B cell (primary cell): ENCODE data around the gene MAD1L1. TPM values are rescaled to one million over a fixed set of nuclear protein-coding genes. Genes with fewer than 3 reads are reported as not detected.

Experiments
- ATAC-seq: fragments of 200-7000 bp; cut with Tn5 transposase; one replicate; pipeline ENCODE4 v1.10.0; 2021; ENCODE audit warnings: low read depth, mild to moderate bottlenecking, moderate number of reproducible peaks, moderate library complexity
- CTCF ChIA-PET: fragments of 350-600 bp; sonication (Branson Sonifier 250); formaldehyde crosslinking; loops from one replicate; lab custom pipeline; 2021; ENCODE audit warnings: antibody characterized with exemption, inconsistent platforms; lab: Charles Lee
- POLR2A ChIA-PET: fragments of 350-600 bp; sonication (Branson Sonifier 250); formaldehyde crosslinking; loops from one replicate; lab custom pipeline; 2021; ENCODE audit warnings: antibody characterized with exemption; lab: Charles Lee
- DNase-seq: peaks from one replicate; pipeline ENCODE4 v3.0.0; 2013
- H2AFZ ChIP-seq: 2 replicates; pipeline ENCODE4 v1.6.1; 2012; ENCODE audit warnings: mild to moderate bottlenecking, low read depth, low read length; ENCODE audit not compliant: insufficient read depth, poor library complexity, severe bottlenecking
- H3K27ac ChIP-seq, 2 donors: 1 replicate in 1 of 2; 2 replicates in 1 of 2; pipeline ENCODE4 v1.5.1; 2012 to 2013; ENCODE audit warnings: low read length in 2 of 2, mild to moderate bottlenecking in 2 of 2, moderate library complexity in 1 of 2
- H3K27me3 ChIP-seq, 4 experiments: fragments of 200-600 bp in 1 of 4; sonication (generic) in 1 of 4; replicated peaks in 1 of 4; 1 replicate in 2 of 4; 2 replicates in 2 of 4; pipeline versions ENCODE4 v1.6.1 to v1.7.0; 2013 to 2016; ENCODE audit warnings: low read length in 3 of 4, mild to moderate bottlenecking in 2 of 4, mixed read lengths in 1 of 4, moderate library complexity in 1 of 4; ENCODE audit not compliant: insufficient read depth in 4 of 4, control insufficient read depth in 3 of 4; ENCODE audit errors: control extremely low read depth in 1 of 4
- H3K36me3 ChIP-seq, 2 experiments: replicated peaks in 1 of 2; 1 replicate in 1 of 2; 2 replicates in 1 of 2; pipeline versions ENCODE4 v1.6.1 to v1.7.1; 2013; ENCODE audit warnings: low read length in 1 of 2; ENCODE audit not compliant: insufficient read depth in 2 of 2, control insufficient read depth in 1 of 2; ENCODE audit errors: control extremely low read depth in 1 of 2, extremely low read depth in 1 of 2
- H3K4me1 ChIP-seq, 2 donors: fragments of 200-600 bp in 1 of 2; sonication (generic) in 1 of 2; 1 replicate in 1 of 2; 2 replicates in 1 of 2; pipeline versions ENCODE4 v1.5.1 to v1.6.1; 2013 to 2017; ENCODE audit warnings: low read length in 2 of 2; ENCODE audit not compliant: control insufficient read depth in 2 of 2, insufficient read depth in 2 of 2
- H3K4me2 ChIP-seq: replicated peaks from 2 replicates; pipeline ENCODE3; 2012; ENCODE audit warnings: mild to moderate bottlenecking, low read depth, low read length; ENCODE audit not compliant: poor library complexity, severe bottlenecking
- H3K4me3 ChIP-seq, 5 experiments: fragments of 200-600 bp in 1 of 5; sonication (generic) in 1 of 5; 1 replicate in 3 of 5; 2 replicates in 2 of 5; pipeline versions ENCODE4 v1.5.1 to v1.7.0; 2011 to 2016; ENCODE audit warnings: low read length in 4 of 5, mild to moderate bottlenecking in 4 of 5, low read depth in 2 of 5, control low read depth in 1 of 5, moderate library complexity in 1 of 5; ENCODE audit not compliant: insufficient read depth in 1 of 5; ENCODE audit errors: control extremely low read depth in 1 of 5, extremely low read depth in 1 of 5
- H3K79me2 ChIP-seq: fragments of 200-600 bp; sonication (generic); one replicate; pipeline ENCODE4 v1.6.0; 2016; ENCODE audit warnings: low read length; ENCODE audit not compliant: control insufficient read depth, insufficient read depth
- H3K9ac ChIP-seq: fragments of 200-600 bp; sonication (generic); 2 replicates; pipeline ENCODE4 v1.6.1; 2017; ENCODE audit warnings: mild to moderate bottlenecking, low read length, moderate library complexity
- H3K9me3 ChIP-seq, 3 donors: one replicate each; pipeline versions ENCODE4 v1.6.1 to v1.7.1; 2013; ENCODE audit warnings: low read length in 2 of 3; ENCODE audit not compliant: control insufficient read depth in 2 of 3, insufficient read depth in 1 of 3; ENCODE audit errors: control extremely low read depth in 1 of 3
- H4K20me1 ChIP-seq: 2 replicates; pipeline ENCODE4 v1.6.0; 2012; ENCODE audit warnings: mild to moderate bottlenecking, low read length; ENCODE audit not compliant: insufficient read depth, control insufficient read depth, poor library complexity, severe bottlenecking
- H3K27ac Mint-ChIP-seq: one replicate; pipeline ENCODE4 v1.8.0; 2021; ENCODE audit warnings: mixed read lengths
- H3K27me3 Mint-ChIP-seq: one replicate; pipeline ENCODE4 v1.8.0; 2021; ENCODE audit warnings: mixed read lengths
- H3K4me1 Mint-ChIP-seq: one replicate; pipeline ENCODE4 v1.8.0; 2021; ENCODE audit warnings: mixed read lengths
- H3K4me3 Mint-ChIP-seq: one replicate; pipeline ENCODE4 v1.8.0; 2021; ENCODE audit warnings: mixed read lengths
- H3K9me3 Mint-ChIP-seq: one replicate; pipeline ENCODE4 v1.8.0; 2022; ENCODE audit warnings: mixed read lengths; ENCODE audit not compliant: insufficient read depth
- EZH2 ChIP-seq: IDR thresholded peaks from 2 replicates; pipeline ENCODE4 v1.6.1; 2012; ENCODE audit warnings: borderline replicate concordance, low read depth, mild to moderate bottlenecking, moderate library complexity, low read length; ENCODE audit not compliant: insufficient read depth, poor library complexity, severe bottlenecking
- WGBS: methylation state at CpG from one replicate; pipeline ENCODE4 v1.1.5; 2013; ENCODE audit warnings: missing lambda C conversion rate; ENCODE audit not compliant: insufficient coverage; 5-methylcytosine and 5-hydroxymethylcytosine counted together
- intact Hi-C: fragments of 100-400 bp; cut with micrococcal nuclease; formaldehyde crosslinking; loops from one replicate; pipeline ENCODE4 v1.10.0; 2022
- polyA plus RNA-seq: library from polyadenylated mRNA; depleted of rRNA; stranded (reverse); fragments of >200 nt; gene quantifications from 2 replicates; pipeline ENCODE4 v1.2.3, GENCODE V29; 2012
- total RNA-seq, 2 donors: library from RNA; stranded (reverse); fragments of 120-200 nt in 1 of 2; gene quantifications; 1 replicate in 1 of 2; 2 replicates in 1 of 2; pipeline versions ENCODE4 v1.2.3 to v1.2.4, GENCODE V29; 2013 to 2022
- TF ChIP-seq, protein P1 (sequence below): fragments of 200-600 bp; IDR thresholded peaks from one replicate; pipeline ENCODE4 v1.8.0; 2022; ENCODE audit warnings: antibody characterized with exemption, mild to moderate bottlenecking

Gene MAD1L1
- total and polyA plus RNA-seq, 2 donors (not counting 1 experiment from before 2014, with no cell fraction given) = 86.7 to 110 TPM

DNA sequence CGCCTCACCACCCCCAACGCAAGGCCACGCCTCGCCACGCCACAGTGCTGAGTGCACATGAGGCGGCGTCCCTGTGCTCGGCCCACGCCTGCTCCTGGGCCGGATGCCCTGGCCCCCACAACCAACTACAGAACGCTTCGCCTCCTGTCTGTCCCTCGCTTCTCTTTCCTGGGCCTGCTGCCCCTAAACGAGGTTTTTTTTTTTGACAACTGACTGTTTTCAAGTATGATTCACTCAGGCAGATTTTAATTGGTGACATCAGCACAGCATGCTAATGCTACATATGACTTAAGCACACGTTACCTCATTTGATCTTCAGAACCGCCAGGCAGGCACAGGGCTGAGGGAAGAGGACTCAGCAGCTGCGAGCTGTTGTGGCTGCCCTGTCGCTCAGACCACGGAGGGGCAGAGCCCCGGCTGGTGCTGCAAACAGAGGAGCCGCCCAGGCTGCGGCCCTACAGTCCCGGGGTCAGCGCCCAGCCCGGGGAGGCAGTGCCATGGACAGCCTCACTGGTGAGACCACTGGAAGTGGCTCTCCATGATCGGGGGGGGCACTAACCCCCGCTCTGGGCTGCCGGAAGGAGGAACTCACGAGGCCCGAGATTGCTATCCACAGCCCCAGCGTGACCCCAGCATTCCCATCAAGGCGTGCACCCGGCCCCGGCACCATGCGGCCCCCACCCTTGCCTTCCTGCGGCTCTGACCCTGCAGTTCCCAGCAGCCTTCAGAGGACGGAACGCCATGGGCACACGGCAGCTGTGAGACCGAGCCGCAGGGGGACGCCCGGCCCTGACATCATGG lies 212.8 kb downstream of the MAD1L1 start:
- Histone ChIP-seq H3K9me3 (peaks cover under 1 to 8% (median 6%) of the 10 kb centered on the region in 3 donors), H3K9ac (peak overlapping the region; percentile 47), H3K79me2 (peaks cover 36% of the 10 kb centered on the region), H2AFZ (peak overlapping the region; percentile 70), H3K4me3 (peak overlapping the region in 4 of 5 experiments; percentile 14 to 42 (median 38)), H3K27ac (peak overlapping the region; percentile 81 to 93), H3K36me3 (no peaks in the 10 kb centered on the region), H4K20me1 (no peaks in the 10 kb centered on the region), H3K4me2 (peak overlapping the region; percentile 75), H3K4me1 (peaks cover 35 to 36% of the 10 kb centered on the region in 2 donors), H3K27me3 (no peaks in the 10 kb centered on the region)
- H3K27ac Mint-ChIP-seq = peak overlapping the region; percentile 93
- H3K4me3 Mint-ChIP-seq = peak overlapping the region; percentile 85
- ATAC-seq (peak; percentile 85), DNase-seq (peak; percentile 88)
- TF ChIP-seq EZH2 = no peak
- TF ChIP-seq, protein P1, sequence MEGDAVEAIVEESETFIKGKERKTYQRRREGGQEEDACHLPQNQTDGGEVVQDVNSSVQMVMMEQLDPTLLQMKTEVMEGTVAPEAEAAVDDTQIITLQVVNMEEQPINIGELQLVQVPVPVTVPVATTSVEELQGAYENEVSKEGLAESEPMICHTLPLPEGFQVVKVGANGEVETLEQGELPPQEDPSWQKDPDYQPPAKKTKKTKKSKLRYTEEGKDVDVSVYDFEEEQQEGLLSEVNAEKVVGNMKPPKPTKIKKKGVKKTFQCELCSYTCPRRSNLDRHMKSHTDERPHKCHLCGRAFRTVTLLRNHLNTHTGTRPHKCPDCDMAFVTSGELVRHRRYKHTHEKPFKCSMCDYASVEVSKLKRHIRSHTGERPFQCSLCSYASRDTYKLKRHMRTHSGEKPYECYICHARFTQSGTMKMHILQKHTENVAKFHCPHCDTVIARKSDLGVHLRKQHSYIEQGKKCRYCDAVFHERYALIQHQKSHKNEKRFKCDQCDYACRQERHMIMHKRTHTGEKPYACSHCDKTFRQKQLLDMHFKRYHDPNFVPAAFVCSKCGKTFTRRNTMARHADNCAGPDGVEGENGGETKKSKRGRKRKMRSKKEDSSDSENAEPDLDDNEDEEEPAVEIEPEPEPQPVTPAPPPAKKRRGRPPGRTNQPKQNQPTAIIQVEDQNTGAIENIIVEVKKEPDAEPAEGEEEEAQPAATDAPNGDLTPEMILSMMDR = no peak
- ChIA-PET CTCF (no interaction called here), POLR2A (interaction anchor here (1.1 kb wide), 1 partner anchor 18 kb away, joined by 4 read pairs; no protein-coding TSS in a partner anchor)
- H3K4me1 Mint-ChIP-seq = peaks cover 52% of the 10 kb centered on the region
- no peaks in the 10 kb centered on the region for H3K27me3 Mint-ChIP-seq
- intact Hi-C loops = loop anchor here (1.0 to 5.0 kb wide), 6 partner anchors 18 to 449 kb away; partner anchors contain the start of genes EIF3B and PSMG3
- 25% methylated on average over 43 of the region's 43 CpGs for WGBS
- peaks cover 8% of the 10 kb centered on the region for H3K9me3 Mint-ChIP-seq

GRCh38 chr7:2019461-2019710 lies 213.4 kb downstream of the MAD1L1 start:
- DNase-seq (no peak), ATAC-seq (no peak)
- peak overlapping the region; percentile 70 for H2AFZ ChIP-seq
- H3K27me3 ChIP-seq = no peaks in the 10 kb centered on the region
- H3K9me3 Mint-ChIP-seq = peaks cover 4% of the 10 kb centered on the region
- no peaks in the 10 kb centered on the region for H3K36me3 ChIP-seq
- POLR2A ChIA-PET = interaction anchor here (0.6 to 1.1 kb wide), 4 partner anchors 19 to 80 kb away, joined by 3 to 4 read pairs (median 4); no protein-coding TSS in a partner anchor
- no peaks in the 10 kb centered on the region for H3K27me3 Mint-ChIP-seq
- peak overlapping the region; percentile 75 for H3K4me2 ChIP-seq
- intact Hi-C loops = loop anchor here (1.0 to 5.0 kb wide), 6 partner anchors 19 to 449 kb away; partner anchors contain the start of genes EIF3B and PSMG3
- H3K9me3 ChIP-seq = peaks cover 0 to 3% (median 3%) of the 10 kb centered on the region in 3 donors
- TF ChIP-seq EZH2 = no peak
- TF ChIP-seq, protein P1 = no peak
- H3K4me3 ChIP-seq = peak overlapping the region in 4 of 5 experiments; percentile 14 to 42 (median 38)
- peaks cover 33 to 36% of the 10 kb centered on the region in 2 donors for H3K4me1 ChIP-seq
- peak overlapping the region; percentile 93 for H3K27ac Mint-ChIP-seq
- no peaks in the 10 kb centered on the region for H4K20me1 ChIP-seq
- peak overlapping the region; percentile 81 to 93 for H3K27ac ChIP-seq
- peaks cover 49% of the 10 kb centered on the region for H3K4me1 Mint-ChIP-seq
- H3K4me3 Mint-ChIP-seq = peak overlapping the region; percentile 87
- peaks cover 31% of the 10 kb centered on the region for H3K79me2 ChIP-seq
- CTCF ChIA-PET = interaction anchor here (1.1 kb wide), 1 partner anchor 329 kb away, joined by 3 read pairs; no protein-coding TSS in a partner anchor
- peak overlapping the region; percentile 47 for H3K9ac ChIP-seq
- WGBS = 0% methylated on average over 5 of the region's 10 CpGs
